HCT116 (cell line): ENCODE results near the gene VASH1. TPM values are rescaled to one million over a fixed set of nuclear protein-coding genes. Genes with fewer than 3 reads are reported as not detected.

Experiments
- ATAC-seq: fragments of 200-7000 bp; cut with Tn5 transposase; 2 replicates; pipeline ENCODE4 v1.9.1; 2020; ENCODE audit warnings: mild to moderate bottlenecking, moderate library complexity
- BruUV-seq: library from RNA; stranded (reverse); fragments of 400-500 nt; replicated peaks from 2 replicates; lab custom pipeline; 2021; lab: Mats Ljungman, UMichigan
- CTCF ChIA-PET: fragments of 300-600 bp; sonication (Branson Sonifier 250); formaldehyde crosslinking; loops from one replicate; lab custom pipeline; 2021; ENCODE audit warnings: antibody characterized with exemption; lab: Charles Lee
- POLR2A ChIA-PET: fragments of 300-600, 350-600 bp; sonication (Branson Sonifier 250); formaldehyde crosslinking; loops from one replicate; lab custom pipeline; 2021; ENCODE audit warnings: antibody characterized with exemption; lab: Charles Lee
- RAD21 ChIA-PET, 2 experiments: fragments of 300-600 bp; sonication (Branson Sonifier 250); formaldehyde crosslinking; loops; one replicate each; lab custom pipeline; 2023; ENCODE audit warnings: low total read pairs in 2 of 2; ENCODE audit not compliant: uncharacterized antibody in 2 of 2, unreplicated experiment in 2 of 2, low non-redundant PET in 1 of 2; lab: Charles Lee
- DNase-seq: peaks from one replicate; pipeline ENCODE4 v3.0.0-alpha.2; 2010; ENCODE audit warnings: low read depth, low spot score
- H2AFZ ChIP-seq: fragments of 200-600 bp; shearing (Covaris generic), sonication (generic); 2 replicates; pipeline ENCODE4 v1.6.1; 2017; ENCODE audit warnings: low read depth, mixed run types, mixed read lengths, antibody characterized with exemption, low read length; ENCODE audit not compliant: poor library complexity, severe bottlenecking
- H3K27ac ChIP-seq: 2 replicates; pipeline ENCODE4 v1.5.1; 2012; ENCODE audit warnings: low read depth, low read length
- H3K27me3 ChIP-seq: fragments of 200-600 bp; sonication (generic); 2 replicates; pipeline ENCODE4 v1.6.1; 2016; ENCODE audit warnings: mixed run types, low read length, mixed read lengths; ENCODE audit not compliant: insufficient read depth
- H3K36me3 ChIP-seq, 2 experiments: fragments of 200-500 bp in 1 of 2; fragments of 200-600 bp in 1 of 2; sonication (Bioruptor generic) in 1 of 2; sonication (generic) in 1 of 2; 2 replicates each; pipeline versions ENCODE4 v1.5.1 to v1.6.1; 2014 to 2016; ENCODE audit warnings: low read length in 2 of 2, inconsistent platforms in 1 of 2, mixed read lengths in 1 of 2, mixed run types in 1 of 2; ENCODE audit not compliant: insufficient read depth in 2 of 2, control insufficient read depth in 1 of 2
- H3K4me1 ChIP-seq, 2 experiments: fragments of 200-600 bp in 1 of 2; sonication (generic) in 1 of 2; 2 replicates each; pipeline versions ENCODE4 v1.5.1 to v1.6.1; 2012 to 2017; ENCODE audit warnings: low read length in 2 of 2, inconsistent platforms in 1 of 2, mild to moderate bottlenecking in 1 of 2, mixed read lengths in 1 of 2, mixed run types in 1 of 2, moderate library complexity in 1 of 2; ENCODE audit not compliant: insufficient read depth in 2 of 2, control insufficient read depth in 1 of 2
- H3K4me2 ChIP-seq: fragments of 200-600 bp; sonication (generic); 2 replicates; pipeline ENCODE4 v1.6.1; 2017; ENCODE audit warnings: mixed run types, low read length, mixed read lengths
- H3K4me3 ChIP-seq, 2 experiments: fragments of 200-600 bp in 1 of 2; sonication (generic) in 1 of 2; replicated peaks in 1 of 2; 2 replicates each; pipeline ENCODE4 v1.5.1; 2011 to 2016; ENCODE audit warnings: low read length in 2 of 2, control low read depth in 1 of 2, low read depth in 1 of 2, mild to moderate bottlenecking in 1 of 2, mixed read lengths in 1 of 2, mixed run types in 1 of 2
- H3K79me2 ChIP-seq: fragments of 200-600 bp; sonication (generic); 2 replicates; pipeline ENCODE4 v1.6.1; 2017; ENCODE audit warnings: mild to moderate bottlenecking, mixed run types, low read length, moderate library complexity, mixed read lengths; ENCODE audit not compliant: insufficient read depth
- H3K9ac ChIP-seq: fragments of 200-600 bp; sonication (generic); 2 replicates; pipeline ENCODE4 v1.6.1; 2016; ENCODE audit warnings: low read length, mixed read lengths
- H3K9me2 ChIP-seq: fragments of 200-600 bp; sonication (generic), shearing (Covaris generic); 2 replicates; pipeline ENCODE4 v1.6.1; 2017; ENCODE audit warnings: mixed run types, mild to moderate bottlenecking, moderate library complexity; ENCODE audit not compliant: insufficient read depth
- H3K9me3 ChIP-seq, 2 experiments: fragments of 200-500 bp in 1 of 2; fragments of 200-600 bp in 1 of 2; sonication (Bioruptor generic) in 1 of 2; sonication (generic) in 1 of 2; 2 replicates each; pipeline ENCODE4 v1.6.1; 2014 to 2017; ENCODE audit warnings: low read length in 2 of 2, mixed read lengths in 2 of 2, inconsistent platforms in 1 of 2, low read depth in 1 of 2, mild to moderate bottlenecking in 1 of 2, mixed run types in 1 of 2, moderate library complexity in 1 of 2; ENCODE audit not compliant: control insufficient read depth in 1 of 2, insufficient read depth in 1 of 2
- H4K20me1 ChIP-seq: fragments of 200-600 bp; sonication (generic), shearing (Covaris generic); 2 replicates; pipeline ENCODE4 v1.6.1; 2017; ENCODE audit warnings: mixed run types, mild to moderate bottlenecking, moderate library complexity; ENCODE audit not compliant: insufficient read depth
- ATF3 ChIP-seq: IDR thresholded peaks from 2 replicates; pipeline ENCODE4 v1.6.1; 2012
- CEBPB ChIP-seq: IDR thresholded peaks from 2 replicates; pipeline ENCODE4 v1.6.1; 2012; ENCODE audit warnings: low read depth
- EZH2 ChIP-seq: fragments of 200-600 bp; sonication (generic); IDR thresholded peaks from 2 replicates; pipeline ENCODE4 v1.6.1; 2017; ENCODE audit warnings: antibody characterized with exemption, mixed run types
- EZH2phosphoT487 ChIP-seq: fragments of 200-600 bp; IDR thresholded peaks from 2 replicates; pipeline ENCODE4 v1.6.1; 2018; ENCODE audit warnings: antibody characterized with exemption, borderline replicate concordance
- MAX ChIP-seq: IDR thresholded peaks from 2 replicates; pipeline ENCODE4 v1.6.1; 2012
- POLR2A ChIP-seq: IDR thresholded peaks from 2 replicates; pipeline ENCODE4 v1.7.0; 2011; ENCODE audit warnings: borderline replicate concordance; ENCODE audit not compliant: insufficient read depth, insufficient read length; ENCODE audit errors: extremely low read depth
- POLR2AphosphoS5 ChIP-seq: IDR thresholded peaks from 2 replicates; pipeline ENCODE4 v1.6.1; 2011; ENCODE audit warnings: mild to moderate bottlenecking, low read depth, low read length, moderate library complexity
- RAD21 ChIP-seq: IDR thresholded peaks from 2 replicates; pipeline ENCODE4 v1.6.1; 2012; ENCODE audit warnings: low read depth, mild to moderate bottlenecking
- REST ChIP-seq: IDR thresholded peaks from 2 replicates; pipeline ENCODE4 v1.6.1; 2012; ENCODE audit warnings: low read depth
- SIN3A ChIP-seq: IDR thresholded peaks from 2 replicates; pipeline ENCODE4 v1.6.1; 2012; ENCODE audit warnings: low read depth
- TCF7L2 ChIP-seq: IDR thresholded peaks from 2 replicates; pipeline ENCODE4 v1.7.0; 2011; ENCODE audit warnings: borderline replicate concordance, inconsistent platforms; ENCODE audit not compliant: insufficient read depth, insufficient read length; ENCODE audit errors: extremely low read depth
- YY1 ChIP-seq: IDR thresholded peaks from 2 replicates; pipeline ENCODE4 v1.6.1; 2011; ENCODE audit warnings: low read length, low read depth, moderate library complexity, mild to moderate bottlenecking; ENCODE audit not compliant: insufficient replicate concordance; ENCODE audit errors: extremely low read depth
- ZFX ChIP-seq: fragments of 450-650 bp; IDR thresholded peaks from 2 replicates; pipeline ENCODE4 v1.6.1; 2017
- ZNF274 ChIP-seq: fragments of 200-500 bp; sonication (Bioruptor generic); IDR thresholded peaks from 2 replicates; pipeline ENCODE4 v1.6.1; 2014; ENCODE audit warnings: mild to moderate bottlenecking, low read depth, low read length, inconsistent platforms
- intact Hi-C: fragments of 100-400 bp; cut with micrococcal nuclease; formaldehyde crosslinking; loops from 2 replicates; pipeline ENCODE4 v1.10.0; 2022
- total RNA-seq: library from RNA; stranded (reverse); gene quantifications from one replicate; pipeline ENCODE4 v1.2.1, GENCODE V29; 2021; ENCODE audit not compliant: unreplicated experiment

The VASH1 gene
- total RNA-seq, 1 experiment from 2014 or later: 13.3 TPM

- H3K27me3 ChIP-seq: no peaks in the 10 kb centered on the region
- no peaks in the 10 kb centered on the region for H3K36me3 ChIP-seq
- H3K4me2 ChIP-seq: peak overlapping the region; percentile 82
- no peak overlapping the region; the same call in 1 of the 2 replicates for H3K27ac ChIP-seq
- no peaks in the 10 kb centered on the region for H3K9me2 ChIP-seq
- DNase-seq: no peak
- ChIA-PET RAD21 (no interaction called here), POLR2A (no interaction called here), CTCF (interaction anchor here (1.6 kb wide), 1 partner anchor 22 kb away, joined by 8 read pairs; no protein-coding TSS in a partner anchor)
- no peak overlapping the region for H2AFZ ChIP-seq
- H4K20me1 ChIP-seq: no peaks in the 10 kb centered on the region
- H3K4me3 ChIP-seq: peak overlapping the region; percentile 44 to 69; a peak in 3 of 4 replicates
- intact Hi-C loops: no loop called here
- no peaks in the 10 kb centered on the region for H3K9me3 ChIP-seq
- H3K4me1 ChIP-seq: peaks cover 9 to 16% of the 10 kb centered on the region in 2 experiments
- TF ChIP-seq ATF3: no peak
- H3K79me2 ChIP-seq: no peaks in the 10 kb centered on the region
- no peak overlapping the region for H3K9ac ChIP-seq
- no TSS peak for BruUV-seq
- ATAC-seq: no peak
These were observed 1.3 kb downstream of the VASH1 start for GRCh38 chr14:76762411-76763095.

GRCh38 chr14:76763096-76764041, 2.1 kb downstream of the VASH1 start:
- Histone ChIP-seq H3K27ac (no peak overlapping the region), H4K20me1 (no peaks in the 10 kb centered on the region), H3K9me3 (no peaks in the 10 kb centered on the region), H3K4me2 (no peak overlapping the region), H3K27me3 (no peaks in the 10 kb centered on the region), H3K4me3 (no peak overlapping the region), H3K9ac (no peak overlapping the region), H3K36me3 (no peaks in the 10 kb centered on the region), H3K9me2 (no peaks in the 10 kb centered on the region), H2AFZ (no peak overlapping the region), H3K4me1 (peaks cover 9 to 16% of the 10 kb centered on the region in 2 experiments), H3K79me2 (no peaks in the 10 kb centered on the region)
- ATAC-seq (no peak), DNase-seq (no peak)
- CTCF ChIA-PET: no interaction called here
- POLR2A ChIA-PET: no interaction called here
- RAD21 ChIA-PET: interaction anchor here in 1 of 2 experiments (0.7 kb wide), 1 partner anchor 666 kb away, joined by 4 read pairs; no protein-coding TSS in a partner anchor
- BruUV-seq: TSS peak; percentile 39
- intact Hi-C loops: no loop called here
- TF ChIP-seq ZFX (no peak), YY1 (no peak), CEBPB (no peak), TCF7L2 (no peak), SIN3A (no peak), EZH2 (no peak), MAX (no peak), POLR2A (no peak), REST (no peak), POLR2AphosphoS5 (no peak), ZNF274 (no peak), RAD21 (no peak), EZH2phosphoT487 (no peak)
